GM18951 (cell line): Measurements from ENCODE around the gene NUCB2.

Experiments used
- POLR2A ChIP-seq: IDR thresholded peaks from 4 replicates; pipeline ENCODE4 v1.6.1; 2011; ENCODE audit warnings: mild to moderate bottlenecking; ENCODE audit not compliant: insufficient read length, insufficient read depth; ENCODE audit errors: extremely low read depth
- in situ Hi-C: fragments of 300-500 bp; cut with MboI; formaldehyde crosslinking; loops from one replicate; pipeline ENCODE4 v1.12.0; 2022; ENCODE audit warnings: low sequenced_read_pairs, mixed read lengths, inconsistent platforms; ENCODE audit not compliant: unreplicated experiment

NUCB2 gene

DNA sequence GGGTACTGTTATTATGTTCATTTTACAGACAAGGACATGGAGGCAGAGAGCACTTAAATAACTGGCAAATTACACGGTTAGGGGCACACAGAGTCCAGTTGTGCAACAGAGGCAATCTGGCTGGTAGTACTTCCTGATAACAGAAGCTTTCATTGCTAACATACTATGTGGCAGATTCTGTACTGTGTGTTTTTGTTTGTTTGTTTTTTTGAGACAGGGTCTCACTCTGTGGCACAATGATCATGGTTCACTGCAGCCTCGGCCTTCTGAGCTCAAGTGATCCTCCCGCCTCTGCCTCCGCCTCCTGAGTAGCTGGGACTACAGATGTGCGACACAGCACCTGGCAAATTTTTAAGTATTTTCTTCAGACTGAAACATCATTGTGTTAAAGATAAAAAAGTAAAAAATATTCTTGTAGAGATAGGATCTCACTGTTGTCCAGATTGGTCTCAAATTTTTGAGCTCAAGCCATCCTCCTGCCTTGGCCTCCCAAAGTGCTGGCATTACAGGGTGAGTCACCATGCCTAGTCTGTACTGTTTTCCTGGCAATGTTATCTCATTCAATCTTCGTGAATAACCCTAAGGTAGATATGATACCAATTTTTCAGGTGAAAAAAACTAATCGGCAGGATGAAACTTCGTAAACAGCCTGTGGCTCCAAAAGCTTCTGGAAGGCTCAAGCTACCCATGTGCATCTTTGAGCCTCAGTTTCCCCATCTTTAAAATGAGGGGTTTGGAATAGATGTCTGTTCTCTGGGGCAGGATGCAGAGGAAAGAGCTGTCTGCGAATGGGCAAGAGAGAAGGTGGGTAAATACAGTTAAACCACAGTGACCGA, 921 bp upstream of the NUCB2 start:
- TF ChIP-seq POLR2A, result no peak
- in situ Hi-C loops, result no loop called here

DNA sequence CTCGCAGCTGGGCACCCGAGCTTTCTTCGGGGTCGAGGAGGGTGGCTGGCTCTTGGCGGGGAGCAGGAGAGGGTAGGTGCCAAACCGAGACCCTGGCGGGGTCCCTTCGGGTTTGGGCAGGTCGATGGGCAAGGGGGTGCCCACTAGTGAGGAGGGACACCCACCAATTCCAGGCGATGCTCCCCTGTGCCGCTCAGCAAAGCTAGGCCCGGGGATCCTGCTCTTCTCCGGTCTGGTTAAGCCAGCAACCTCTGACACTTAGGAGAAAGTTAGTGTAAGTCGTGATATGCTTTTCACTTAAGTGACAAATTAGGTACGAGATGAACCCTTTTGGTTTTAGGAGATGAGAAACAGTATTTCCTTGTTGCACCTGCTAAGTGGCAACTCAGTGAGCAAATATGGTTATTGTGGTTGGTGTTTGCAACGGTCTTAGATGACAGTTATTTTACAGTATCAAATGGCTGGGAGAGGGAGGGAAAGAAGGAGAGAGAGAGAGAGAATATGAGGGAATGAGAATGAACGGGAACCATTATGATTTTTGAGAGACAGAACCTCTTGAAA, 565 bp downstream of the NUCB2 start:
- no peak for TF ChIP-seq POLR2A
- in situ Hi-C loops, result no loop called here

DNA sequence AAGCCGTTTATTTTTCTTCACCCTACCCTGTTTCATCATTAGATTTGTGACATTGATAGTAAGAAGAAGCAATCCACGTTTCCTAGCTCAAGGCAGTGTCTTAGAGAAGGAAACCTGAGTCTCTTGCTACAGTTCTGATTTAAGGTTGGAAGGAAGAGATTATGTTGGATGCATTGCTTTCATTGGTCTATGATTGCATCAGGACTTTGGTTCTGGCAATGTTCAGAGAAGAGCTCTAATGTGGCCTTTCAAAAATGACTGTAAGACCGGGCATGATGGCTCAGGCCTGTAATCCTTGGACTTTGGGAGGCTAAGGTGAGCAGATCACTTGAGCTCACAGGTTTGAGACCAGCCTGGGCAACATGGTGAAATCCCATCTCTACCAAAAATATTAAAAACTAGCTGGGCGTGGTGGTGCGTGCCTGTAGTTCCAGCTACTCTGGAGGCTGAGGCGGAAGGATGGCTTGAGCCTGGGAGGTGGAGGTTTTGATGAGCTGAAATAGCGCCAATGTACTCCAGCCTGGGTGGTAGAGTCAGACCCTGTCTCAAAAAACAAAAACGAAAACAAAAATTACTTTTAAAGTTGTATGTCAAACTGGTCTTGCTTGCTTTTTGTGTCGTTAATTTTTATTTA, 4.1 kb downstream of the NUCB2 start:
- TF ChIP-seq POLR2A, result no peak
- in situ Hi-C loops, result no loop called here

DNA sequence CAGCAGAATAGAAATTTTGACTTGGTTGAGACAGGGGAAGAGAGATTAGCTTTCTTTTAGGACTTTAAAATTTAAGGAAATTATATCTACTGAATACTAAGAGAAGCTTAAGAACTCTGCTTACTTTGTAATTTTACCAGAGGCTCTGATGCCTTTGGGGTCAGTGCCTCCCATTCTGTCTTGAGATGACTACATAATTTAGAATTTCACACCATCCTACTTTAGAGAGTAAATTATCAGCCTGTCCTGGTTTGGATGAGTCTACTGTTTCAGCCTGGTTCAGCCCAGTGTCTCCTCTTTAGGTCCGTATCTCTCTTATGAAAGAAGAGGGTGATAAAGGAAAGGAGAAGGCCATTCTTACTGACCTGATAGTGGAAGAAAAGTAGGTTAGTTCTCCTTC, 9.8 kb downstream of the NUCB2 start:
- in situ Hi-C loops, result no loop called here
- TF ChIP-seq POLR2A, result no peak

DNA sequence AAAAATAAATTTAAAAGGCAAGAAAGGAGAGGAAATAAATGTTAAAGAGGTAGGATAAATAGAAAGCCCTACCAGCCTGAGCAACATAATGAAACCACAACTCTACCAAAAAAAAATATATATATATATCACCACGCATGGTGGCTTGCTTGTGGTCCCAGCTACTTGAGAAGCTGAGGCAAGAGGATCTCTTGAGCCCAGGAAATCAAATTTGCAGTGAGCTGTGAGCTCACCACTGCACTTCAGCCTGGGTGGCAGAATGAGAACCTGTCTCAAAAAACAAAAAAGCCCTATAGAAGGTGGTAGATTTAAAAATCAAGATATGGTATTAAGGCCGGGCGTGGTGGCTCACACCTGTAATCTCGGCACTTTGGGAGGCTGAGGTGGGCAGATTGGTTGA, 10.5 kb downstream of the NUCB2 start:
- in situ Hi-C loops, result no loop called here

DNA sequence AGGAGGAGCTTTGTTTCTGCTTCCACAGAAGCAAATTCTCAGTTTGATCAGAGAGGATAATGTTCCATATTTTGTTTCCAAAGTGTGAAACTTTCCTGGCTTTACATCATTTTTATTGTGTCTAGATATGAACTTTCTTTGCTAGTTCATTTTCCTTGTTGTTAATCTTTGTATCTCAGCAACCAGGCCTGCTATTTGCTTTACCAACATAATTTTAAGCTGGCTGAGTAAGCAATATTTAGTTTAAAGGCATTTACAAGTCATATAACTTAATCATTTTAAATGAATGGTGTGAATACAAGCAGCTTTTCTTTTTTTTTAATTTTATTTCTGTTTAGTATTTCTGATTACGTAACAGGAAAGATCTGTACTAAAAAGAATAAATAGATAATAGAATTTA, 15.2 kb downstream of the NUCB2 start:
- no peak for TF ChIP-seq POLR2A
- in situ Hi-C loops, result no loop called here

More for the DNA sequence above, 10.5 kb downstream of the NUCB2 start:
- no peak for TF ChIP-seq POLR2A

DNA sequence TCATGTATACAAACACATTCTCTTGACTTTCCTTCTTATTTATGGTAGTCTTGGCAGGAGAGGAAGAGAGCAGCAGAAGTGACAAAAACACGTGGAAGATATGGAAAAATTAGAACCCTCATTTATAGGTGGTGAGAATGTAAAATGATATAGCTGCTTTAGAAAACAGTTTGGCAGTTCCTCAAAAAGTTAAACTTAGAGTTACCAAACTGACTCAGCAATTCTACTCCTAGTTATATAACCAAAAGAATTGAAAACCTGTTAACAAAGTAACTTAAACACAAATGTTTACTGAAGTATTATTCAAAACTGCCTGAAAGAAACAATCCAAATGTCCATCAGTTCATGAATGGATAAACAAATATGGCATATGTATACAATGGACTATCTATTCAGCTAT, 16.8 kb downstream of the NUCB2 start:
- in situ Hi-C loops, result no loop called here
- no peak for TF ChIP-seq POLR2A

DNA sequence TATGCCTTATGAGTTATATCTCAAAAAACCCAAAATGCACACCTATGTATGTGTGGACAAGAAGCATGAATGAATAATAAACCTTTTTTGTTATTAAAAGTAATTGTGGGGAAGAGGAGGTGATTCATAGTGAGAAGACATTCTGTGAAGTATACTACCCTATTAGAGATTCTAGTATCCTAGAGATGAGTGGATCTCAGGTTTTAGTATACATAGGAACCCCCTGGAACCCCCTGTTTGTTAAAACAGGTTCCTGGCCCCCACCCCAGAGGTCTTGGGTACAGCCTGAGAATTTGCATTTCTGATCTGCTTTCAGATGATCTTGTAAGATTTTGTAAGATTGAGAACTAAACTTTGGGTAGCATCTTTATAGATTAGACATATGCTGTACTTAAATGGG, 17.5 kb downstream of the NUCB2 start:
- no peak for TF ChIP-seq POLR2A
- in situ Hi-C loops, result no loop called here

DNA sequence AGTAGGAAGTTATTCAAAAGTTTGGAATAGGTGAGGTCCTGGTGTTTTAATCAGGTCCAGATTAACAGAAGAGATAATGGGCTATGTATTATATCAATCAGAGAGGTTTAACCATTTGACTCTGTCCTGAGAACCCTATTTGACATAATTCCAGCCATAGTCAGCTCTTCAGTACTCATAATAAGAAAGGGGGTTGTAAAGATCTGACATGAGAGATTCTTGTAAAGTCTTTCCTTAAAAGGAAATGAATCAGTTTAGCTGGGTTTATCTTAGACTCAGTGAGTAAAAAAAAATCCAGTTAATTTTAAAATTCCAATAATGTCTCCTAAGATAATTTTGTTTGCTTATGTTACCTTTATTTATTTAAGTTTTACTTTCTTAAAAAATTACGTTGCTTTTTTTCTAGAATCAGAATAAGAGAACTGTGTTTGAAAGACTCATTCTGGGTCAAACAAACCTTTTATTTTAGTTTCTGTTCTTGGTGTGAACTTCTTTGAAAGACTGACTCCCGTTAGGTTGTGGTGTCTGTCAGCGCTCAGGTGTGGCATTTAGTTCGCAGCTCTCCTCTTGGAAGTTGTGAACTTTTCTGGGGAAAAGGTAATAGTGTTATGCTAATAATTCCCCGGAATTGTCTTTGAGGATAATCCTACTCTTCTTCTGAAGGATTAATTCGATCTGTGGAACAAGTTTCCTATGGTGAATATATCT, 20.5 kb downstream of the NUCB2 start:
- in situ Hi-C loops, result no loop called here
- no peak for TF ChIP-seq POLR2A

DNA sequence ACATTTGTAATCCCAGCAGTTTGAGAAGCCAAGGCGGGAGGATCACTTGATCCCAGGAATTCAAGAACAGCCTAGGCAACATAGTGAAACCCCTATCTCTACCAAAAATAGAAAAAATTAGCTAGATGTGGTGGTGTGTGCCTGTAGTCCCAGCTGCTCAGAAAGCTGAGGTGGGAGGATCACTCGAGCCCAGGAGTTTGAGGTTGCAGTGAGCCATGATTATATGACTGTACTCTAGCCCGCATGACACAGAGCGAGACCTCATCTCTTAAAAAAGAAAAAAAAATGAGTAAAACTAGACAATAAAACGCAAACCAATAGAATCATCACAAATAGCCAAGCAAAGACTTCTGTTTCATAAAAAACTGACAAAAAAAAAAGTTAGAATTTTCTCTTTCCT, 21.8 kb downstream of the NUCB2 start:
- in situ Hi-C loops, result no loop called here
- no peak for TF ChIP-seq POLR2A

DNA sequence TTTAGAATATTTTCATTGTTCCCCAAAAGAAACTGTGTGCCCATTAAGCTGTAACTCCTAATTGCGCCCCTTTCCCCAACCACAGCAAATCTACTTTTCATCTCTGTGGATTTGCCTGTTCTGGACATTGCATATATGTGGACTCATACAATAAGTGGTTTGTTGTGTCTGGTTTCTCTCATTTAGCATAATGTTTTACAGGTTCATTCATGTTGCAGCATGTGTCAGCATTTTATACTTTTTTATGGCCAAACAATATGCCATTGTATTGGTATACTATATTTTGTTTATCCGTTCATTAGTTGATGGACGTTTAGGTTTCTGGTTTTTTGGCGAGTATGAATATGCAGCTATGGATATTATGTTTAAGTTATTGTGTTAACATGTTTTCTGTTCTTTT, 23.8 kb downstream of the NUCB2 start:
- no peak for TF ChIP-seq POLR2A
- in situ Hi-C loops, result no loop called here

DNA sequence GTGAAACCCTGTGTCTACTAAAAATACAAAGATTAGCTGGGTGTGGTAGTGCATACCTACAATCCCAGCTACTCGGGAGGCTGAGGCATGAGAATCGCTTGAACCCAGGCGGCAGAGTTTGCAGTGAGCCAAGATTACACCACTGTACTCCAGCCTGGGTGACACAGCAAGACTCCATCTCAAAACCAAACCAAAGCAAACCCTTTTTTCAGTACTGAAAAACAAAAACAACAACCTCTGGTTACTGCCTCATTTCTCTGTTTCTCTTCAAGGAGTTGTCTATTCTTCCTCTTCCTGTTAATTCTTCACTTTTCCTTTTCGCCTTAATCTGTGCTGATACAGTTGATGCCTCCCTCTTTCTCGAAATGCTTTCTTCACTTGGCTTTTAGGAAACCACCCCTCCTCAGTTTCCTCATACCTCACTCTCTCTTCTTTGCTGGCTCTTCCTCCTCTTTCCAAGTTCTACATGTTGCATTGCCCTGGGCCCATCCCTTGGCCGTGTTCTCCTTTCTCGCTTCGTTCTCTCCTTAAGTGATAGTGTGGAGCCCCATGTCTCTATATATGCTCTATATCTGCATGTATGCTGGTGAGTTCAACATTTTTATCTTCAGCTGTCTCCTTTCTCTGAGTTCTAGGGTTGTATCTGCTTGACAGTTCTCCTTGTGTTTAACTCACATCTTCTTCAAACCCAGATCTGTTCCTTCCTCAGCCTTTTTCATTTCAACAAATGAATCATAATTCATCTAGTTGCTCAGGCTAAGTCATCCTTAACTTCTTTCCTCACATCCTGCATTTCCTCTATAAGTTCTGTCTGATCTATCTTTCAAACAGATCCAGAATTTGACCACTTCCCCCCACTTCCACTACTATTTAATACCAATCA, 37.1 kb downstream of the NUCB2 start:
- no peak for TF ChIP-seq POLR2A
- in situ Hi-C loops, result no loop called here

DNA sequence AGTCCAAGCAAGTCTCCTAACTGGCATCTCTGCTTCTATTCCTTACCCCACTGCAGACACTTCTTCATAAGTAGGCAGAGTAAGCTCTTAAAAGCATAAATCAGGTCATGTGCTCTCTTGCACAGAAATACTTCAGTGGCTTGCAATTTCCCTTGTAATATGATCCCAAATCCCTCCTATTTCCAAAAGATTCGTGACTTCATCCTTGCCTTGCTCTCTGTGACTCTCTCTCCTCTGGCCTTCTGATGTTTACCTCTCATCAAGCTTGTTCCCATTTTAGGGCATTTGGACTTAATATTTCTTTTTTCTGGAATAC, 37.7 kb downstream of the NUCB2 start:
- in situ Hi-C loops, result no loop called here
- TF ChIP-seq POLR2A, result no peak

DNA sequence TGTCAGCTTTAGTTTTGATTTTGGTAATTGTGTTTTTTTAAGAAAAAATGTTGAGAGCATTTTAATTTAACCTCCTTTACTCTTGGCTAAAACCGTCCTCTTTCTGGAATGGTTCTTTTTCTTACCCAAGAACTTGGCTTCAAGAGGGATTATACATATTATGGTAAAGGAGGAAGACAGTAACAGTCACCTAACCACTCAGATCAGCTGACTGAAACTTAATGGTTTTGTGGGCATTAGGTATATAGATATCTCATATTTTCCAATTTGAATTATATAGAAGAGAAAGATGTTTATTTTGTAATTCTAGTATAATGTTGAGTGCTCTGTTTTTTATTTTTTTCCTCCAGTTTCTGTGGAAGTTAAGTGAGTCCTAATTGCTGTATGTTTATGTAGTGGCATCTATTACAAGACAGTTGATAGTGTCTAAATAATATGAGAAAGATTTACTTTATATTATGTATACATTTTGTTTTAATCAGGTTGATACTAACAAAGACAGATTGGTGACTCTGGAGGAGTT, 38.4 kb downstream of the NUCB2 start:
- TF ChIP-seq POLR2A, result no peak
- in situ Hi-C loops, result no loop called here
